ENCODE measurements around the gene CACYBP. TPM values are rescaled to one million over a fixed set of nuclear protein-coding genes. Genes with fewer than 3 reads are reported as not detected.

CACYBP gene
- total RNA-seq, 1 donor: 71.7 TPM

- Histone ChIP-seq H3K36me3 (ENCODE audit: insufficient read depth, low read length) (no peaks in the 10 kb centered on the region), H3K79me2 (ENCODE audit: insufficient read depth, low read length) (no peaks in the 10 kb centered on the region), H3K4me3 (ENCODE audit: insufficient read depth, low read length) (no peak overlapping the region), H3K27ac (ENCODE audit: low read depth, low read length) (no peak overlapping the region), H3K4me2 (ENCODE audit: insufficient read depth, low read length) (no peak overlapping the region), H3K27me3 (ENCODE audit: insufficient read depth, low read length) (no peaks in the 10 kb centered on the region), H3K4me1 (ENCODE audit: insufficient read depth, low read length) (peaks cover 10% of the 10 kb centered on the region), H4K20me1 (ENCODE audit: insufficient read depth, low read length) (no peaks in the 10 kb centered on the region), H2AFZ (ENCODE audit: low read length) (no peak overlapping the region), H3K9me3 (ENCODE audit: low read depth, low read length) (no peaks in the 10 kb centered on the region)
- DNase-seq (ENCODE audit: insufficient read length, low spot score, missing footprints): no peak
- TF ChIP-seq CTCF (IDR thresholded peaks at IDR 0.05; ENCODE audit: extremely low read depth, low read depth, low read length): no peak
Measured at GRCh38 chr1:174974711-174975119, 25.0 kb upstream of the CACYBP start.

GRCh38 chr1:174975764-174976163 is 24.0 kb upstream of the CACYBP start:
- peaks cover 10% of the 10 kb centered on the region for H3K4me1 ChIP-seq (ENCODE audit: insufficient read depth, low read length)
- H2AFZ ChIP-seq (ENCODE audit: low read length): no peak overlapping the region
- no peak for DNase-seq (ENCODE audit: insufficient read length, low spot score, missing footprints)
- H3K9me3 ChIP-seq (ENCODE audit: low read depth, low read length): no peaks in the 10 kb centered on the region
- H3K27ac ChIP-seq (ENCODE audit: low read depth, low read length): no peak overlapping the region
- no peaks in the 10 kb centered on the region for H3K79me2 ChIP-seq (ENCODE audit: insufficient read depth, low read length)
- H3K36me3 ChIP-seq (ENCODE audit: insufficient read depth, low read length): no peaks in the 10 kb centered on the region
- H3K4me3 ChIP-seq (ENCODE audit: insufficient read depth, low read length): no peak overlapping the region
- no peak overlapping the region for H3K4me2 ChIP-seq (ENCODE audit: insufficient read depth, low read length)
- no peaks in the 10 kb centered on the region for H4K20me1 ChIP-seq (ENCODE audit: insufficient read depth, low read length)
- no peak for TF ChIP-seq CTCF (IDR thresholded peaks at IDR 0.05; ENCODE audit: extremely low read depth, low read depth, low read length)
- H3K27me3 ChIP-seq (ENCODE audit: insufficient read depth, low read length): no peaks in the 10 kb centered on the region

GRCh38 chr1:174976436-174977108 is 23.2 kb upstream of the CACYBP start:
- no peak overlapping the region for H3K4me3 ChIP-seq (ENCODE audit: insufficient read depth, low read length)
- H4K20me1 ChIP-seq (ENCODE audit: insufficient read depth, low read length): no peaks in the 10 kb centered on the region
- no peaks in the 10 kb centered on the region for H3K79me2 ChIP-seq (ENCODE audit: insufficient read depth, low read length)
- DNase-seq (ENCODE audit: insufficient read length, low spot score, missing footprints): peak; percentile 53
- H2AFZ ChIP-seq (ENCODE audit: low read length): no peak overlapping the region
- H3K36me3 ChIP-seq (ENCODE audit: insufficient read depth, low read length): no peaks in the 10 kb centered on the region
- peaks cover 10% of the 10 kb centered on the region for H3K4me1 ChIP-seq (ENCODE audit: insufficient read depth, low read length)
- no peak overlapping the region for H3K4me2 ChIP-seq (ENCODE audit: insufficient read depth, low read length)
- H3K27ac ChIP-seq (ENCODE audit: low read depth, low read length): no peak overlapping the region
- no peaks in the 10 kb centered on the region for H3K9me3 ChIP-seq (ENCODE audit: low read depth, low read length)
- no peak for TF ChIP-seq CTCF (IDR thresholded peaks at IDR 0.05; ENCODE audit: extremely low read depth, low read depth, low read length)
- no peaks in the 10 kb centered on the region for H3K27me3 ChIP-seq (ENCODE audit: insufficient read depth, low read length)

GRCh38 chr1:174982971-174983689 is 16.6 kb upstream of the CACYBP start:
- TF ChIP-seq CTCF (IDR thresholded peaks at IDR 0.05; ENCODE audit: extremely low read depth, low read depth, low read length): peak; percentile 70
- H4K20me1 ChIP-seq (ENCODE audit: insufficient read depth, low read length): no peaks in the 10 kb centered on the region
- no peak overlapping the region for H3K4me2 ChIP-seq (ENCODE audit: insufficient read depth, low read length)
- no peak for DNase-seq (ENCODE audit: insufficient read length, low spot score, missing footprints)
- no peak overlapping the region for H3K27ac ChIP-seq (ENCODE audit: low read depth, low read length)
- no peaks in the 10 kb centered on the region for H3K27me3 ChIP-seq (ENCODE audit: insufficient read depth, low read length)
- no peaks in the 10 kb centered on the region for H3K36me3 ChIP-seq (ENCODE audit: insufficient read depth, low read length)
- H3K79me2 ChIP-seq (ENCODE audit: insufficient read depth, low read length): no peaks in the 10 kb centered on the region
- no peak overlapping the region for H3K4me3 ChIP-seq (ENCODE audit: insufficient read depth, low read length)
- no peak overlapping the region for H2AFZ ChIP-seq (ENCODE audit: low read length)
- no peaks in the 10 kb centered on the region for H3K9me3 ChIP-seq (ENCODE audit: low read depth, low read length)
- no peaks in the 10 kb centered on the region for H3K4me1 ChIP-seq (ENCODE audit: insufficient read depth, low read length)

Measured in osteoblast (primary cell).